ENCODE results near the gene MGAT4A.

DNA sequence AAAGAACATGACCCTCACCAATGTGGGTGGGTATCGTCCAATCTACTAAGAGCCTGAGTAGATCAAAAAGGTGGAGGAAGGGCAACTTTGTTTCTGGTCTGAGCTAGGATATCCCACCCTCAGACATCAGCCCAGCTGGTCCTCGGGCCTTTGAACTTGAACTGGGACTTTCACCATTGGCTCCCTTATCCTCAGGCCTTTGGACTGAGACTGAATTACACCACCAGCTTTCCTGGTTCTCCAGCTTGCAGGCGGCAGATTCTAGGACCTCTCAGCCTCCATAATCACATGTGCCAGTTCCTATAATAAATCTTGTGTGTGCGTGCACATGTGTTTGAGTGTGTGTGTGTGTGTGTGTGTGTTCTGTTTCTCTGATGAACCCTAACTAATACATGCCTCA is 10.6 kb downstream of the MGAT4A start:
- TF ChIP-seq, protein P1, sequence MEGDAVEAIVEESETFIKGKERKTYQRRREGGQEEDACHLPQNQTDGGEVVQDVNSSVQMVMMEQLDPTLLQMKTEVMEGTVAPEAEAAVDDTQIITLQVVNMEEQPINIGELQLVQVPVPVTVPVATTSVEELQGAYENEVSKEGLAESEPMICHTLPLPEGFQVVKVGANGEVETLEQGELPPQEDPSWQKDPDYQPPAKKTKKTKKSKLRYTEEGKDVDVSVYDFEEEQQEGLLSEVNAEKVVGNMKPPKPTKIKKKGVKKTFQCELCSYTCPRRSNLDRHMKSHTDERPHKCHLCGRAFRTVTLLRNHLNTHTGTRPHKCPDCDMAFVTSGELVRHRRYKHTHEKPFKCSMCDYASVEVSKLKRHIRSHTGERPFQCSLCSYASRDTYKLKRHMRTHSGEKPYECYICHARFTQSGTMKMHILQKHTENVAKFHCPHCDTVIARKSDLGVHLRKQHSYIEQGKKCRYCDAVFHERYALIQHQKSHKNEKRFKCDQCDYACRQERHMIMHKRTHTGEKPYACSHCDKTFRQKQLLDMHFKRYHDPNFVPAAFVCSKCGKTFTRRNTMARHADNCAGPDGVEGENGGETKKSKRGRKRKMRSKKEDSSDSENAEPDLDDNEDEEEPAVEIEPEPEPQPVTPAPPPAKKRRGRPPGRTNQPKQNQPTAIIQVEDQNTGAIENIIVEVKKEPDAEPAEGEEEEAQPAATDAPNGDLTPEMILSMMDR (IDR thresholded peaks at IDR 0.05): no peak
- TF ChIP-seq POLR2A (IDR thresholded peaks at IDR 0.05): no peak

Measured in testis (tissue), 2 donors.